ENCODE measurements around the gene GDNF. TPM values are rescaled to one million over a fixed set of nuclear protein-coding genes. Genes with fewer than 3 reads are reported as not detected.

Gene GDNF
- total and polyA plus RNA-seq, 2 donors (not counting 1 experiment from before 2014, with no cell fraction given), result not detected

- H3K9me3 ChIP-seq (ENCODE audit: control extremely low read depth in 1 of 3, control insufficient read depth in 2 of 3, insufficient read depth in 1 of 3, low read length in 2 of 3), result peaks cover 0 to 7% (median 0%) of the 10 kb centered on the region in 3 donors
- no peak overlapping the region for H2AFZ ChIP-seq (ENCODE audit: insufficient read depth, low read depth, low read length, poor library complexity, severe bottlenecking)
- Mint-ChIP-seq H3K27me3 (peaks cover 6% of the 10 kb centered on the region), H3K4me3 (no peak overlapping the region), H3K27ac (no peak overlapping the region), H3K9me3 (ENCODE audit: insufficient read depth) (peaks cover 2% of the 10 kb centered on the region), H3K4me1 (peaks cover 10% of the 10 kb centered on the region)
- no peak overlapping the region for H3K4me3 ChIP-seq (ENCODE audit: control extremely low read depth in 1 of 5, extremely low read depth in 1 of 5, insufficient read depth in 1 of 5, low read depth in 2 of 5, low read length in 4 of 5)
- no peaks in the 10 kb centered on the region for H3K79me2 ChIP-seq (ENCODE audit: control insufficient read depth, insufficient read depth, low read length)
- no peaks in the 10 kb centered on the region for H3K36me3 ChIP-seq (replicated peaks in 1 of 2; ENCODE audit: control extremely low read depth in 1 of 2, control insufficient read depth in 1 of 2, extremely low read depth in 1 of 2, insufficient read depth in 2 of 2, low read length in 1 of 2)
- no peak overlapping the region for H3K4me2 ChIP-seq (replicated peaks; ENCODE audit: low read depth, low read length, poor library complexity, severe bottlenecking)
- no peak for TF ChIP-seq EZH2 (IDR thresholded peaks at IDR 0.05; ENCODE audit: borderline replicate concordance, insufficient read depth, low read depth, low read length, poor library complexity, severe bottlenecking)
- TF ChIP-seq, protein P1, sequence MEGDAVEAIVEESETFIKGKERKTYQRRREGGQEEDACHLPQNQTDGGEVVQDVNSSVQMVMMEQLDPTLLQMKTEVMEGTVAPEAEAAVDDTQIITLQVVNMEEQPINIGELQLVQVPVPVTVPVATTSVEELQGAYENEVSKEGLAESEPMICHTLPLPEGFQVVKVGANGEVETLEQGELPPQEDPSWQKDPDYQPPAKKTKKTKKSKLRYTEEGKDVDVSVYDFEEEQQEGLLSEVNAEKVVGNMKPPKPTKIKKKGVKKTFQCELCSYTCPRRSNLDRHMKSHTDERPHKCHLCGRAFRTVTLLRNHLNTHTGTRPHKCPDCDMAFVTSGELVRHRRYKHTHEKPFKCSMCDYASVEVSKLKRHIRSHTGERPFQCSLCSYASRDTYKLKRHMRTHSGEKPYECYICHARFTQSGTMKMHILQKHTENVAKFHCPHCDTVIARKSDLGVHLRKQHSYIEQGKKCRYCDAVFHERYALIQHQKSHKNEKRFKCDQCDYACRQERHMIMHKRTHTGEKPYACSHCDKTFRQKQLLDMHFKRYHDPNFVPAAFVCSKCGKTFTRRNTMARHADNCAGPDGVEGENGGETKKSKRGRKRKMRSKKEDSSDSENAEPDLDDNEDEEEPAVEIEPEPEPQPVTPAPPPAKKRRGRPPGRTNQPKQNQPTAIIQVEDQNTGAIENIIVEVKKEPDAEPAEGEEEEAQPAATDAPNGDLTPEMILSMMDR (IDR thresholded peaks at IDR 0.05), result no peak
- no peak overlapping the region for H3K9ac ChIP-seq (ENCODE audit: low read length)
- ATAC-seq (ENCODE audit: low read depth) (no peak), DNase-seq (no peak)
- ChIA-PET CTCF (no interaction called here), POLR2A (no interaction called here)
- intact Hi-C loops (cut with micrococcal nuclease), result no loop called here
- H3K4me1 ChIP-seq (ENCODE audit: control insufficient read depth in 2 of 2, insufficient read depth in 2 of 2, low read length in 2 of 2), result peaks cover 0 to 6% of the 10 kb centered on the region in 2 donors
- no CpG with 5 or more reads among the region's 3 CpGs for WGBS (ENCODE audit: insufficient coverage)
- H3K27ac ChIP-seq (ENCODE audit: low read length in 2 of 2), result no peak overlapping the region
- H3K27me3 ChIP-seq (replicated peaks in 1 of 4; ENCODE audit: control extremely low read depth in 1 of 4, control insufficient read depth in 3 of 4, insufficient read depth in 4 of 4, low read length in 3 of 4), result peaks cover 0 to 10% (median 2%) of the 10 kb centered on the region in 4 experiments
- H4K20me1 ChIP-seq (ENCODE audit: control insufficient read depth, insufficient read depth, low read length, poor library complexity, severe bottlenecking), result no peaks in the 10 kb centered on the region
Measured at GRCh38 chr5:37860206-37860605, 20.4 kb upstream of the GDNF start.

- WGBS (ENCODE audit: insufficient coverage), result 17% methylated on average over 1 of the region's 4 CpGs
- ChIA-PET POLR2A (no interaction called here), CTCF (no interaction called here)
- Histone ChIP-seq H3K9ac (ENCODE audit: low read length) (no peak overlapping the region), H3K4me1 (ENCODE audit: control insufficient read depth in 2 of 2, insufficient read depth in 2 of 2, low read length in 2 of 2) (peaks cover 0 to 6% of the 10 kb centered on the region in 2 donors), H4K20me1 (ENCODE audit: control insufficient read depth, insufficient read depth, low read length, poor library complexity, severe bottlenecking) (no peaks in the 10 kb centered on the region), H2AFZ (ENCODE audit: insufficient read depth, low read depth, low read length, poor library complexity, severe bottlenecking) (no peak overlapping the region), H3K36me3 (replicated peaks in 1 of 2; ENCODE audit: control extremely low read depth in 1 of 2, control insufficient read depth in 1 of 2, extremely low read depth in 1 of 2, insufficient read depth in 2 of 2, low read length in 1 of 2) (no peaks in the 10 kb centered on the region), H3K27ac (ENCODE audit: low read length in 2 of 2) (no peak overlapping the region), H3K27me3 (replicated peaks in 1 of 4; ENCODE audit: control extremely low read depth in 1 of 4, control insufficient read depth in 3 of 4, insufficient read depth in 4 of 4, low read length in 3 of 4) (peaks cover 0 to 7% (median 2%) of the 10 kb centered on the region in 4 experiments), H3K79me2 (ENCODE audit: control insufficient read depth, insufficient read depth, low read length) (no peaks in the 10 kb centered on the region), H3K4me2 (replicated peaks; ENCODE audit: low read depth, low read length, poor library complexity, severe bottlenecking) (no peak overlapping the region), H3K9me3 (ENCODE audit: control extremely low read depth in 1 of 3, control insufficient read depth in 2 of 3, insufficient read depth in 1 of 3, low read length in 2 of 3) (peaks cover 0 to 6% (median 0%) of the 10 kb centered on the region in 3 donors), H3K4me3 (ENCODE audit: control extremely low read depth in 1 of 5, extremely low read depth in 1 of 5, insufficient read depth in 1 of 5, low read depth in 2 of 5, low read length in 4 of 5) (no peak overlapping the region)
- TF ChIP-seq, protein P1 (IDR thresholded peaks at IDR 0.05), result no peak
- TF ChIP-seq EZH2 (IDR thresholded peaks at IDR 0.05; ENCODE audit: borderline replicate concordance, insufficient read depth, low read depth, low read length, poor library complexity, severe bottlenecking), result no peak
- H3K27me3 Mint-ChIP-seq, result peaks cover 6% of the 10 kb centered on the region
- DNase-seq, result no peak
- intact Hi-C loops (cut with micrococcal nuclease), result no loop called here
- peaks cover 10% of the 10 kb centered on the region for H3K4me1 Mint-ChIP-seq
- peaks cover 2% of the 10 kb centered on the region for H3K9me3 Mint-ChIP-seq (ENCODE audit: insufficient read depth)
- ATAC-seq (ENCODE audit: low read depth), result no peak
- no peak overlapping the region for H3K27ac Mint-ChIP-seq
- no peak overlapping the region for H3K4me3 Mint-ChIP-seq
Measured at GRCh38 chr5:37859805-37860204, 20.0 kb upstream of the GDNF start.
